ENCODE results near the gene ATP11B. TPM values are rescaled to one million over a fixed set of nuclear protein-coding genes. Genes with fewer than 3 reads are reported as not detected.

ATP11B gene
- total RNA-seq, 1 donor from 2014 or later, result 46.2 TPM

DNA sequence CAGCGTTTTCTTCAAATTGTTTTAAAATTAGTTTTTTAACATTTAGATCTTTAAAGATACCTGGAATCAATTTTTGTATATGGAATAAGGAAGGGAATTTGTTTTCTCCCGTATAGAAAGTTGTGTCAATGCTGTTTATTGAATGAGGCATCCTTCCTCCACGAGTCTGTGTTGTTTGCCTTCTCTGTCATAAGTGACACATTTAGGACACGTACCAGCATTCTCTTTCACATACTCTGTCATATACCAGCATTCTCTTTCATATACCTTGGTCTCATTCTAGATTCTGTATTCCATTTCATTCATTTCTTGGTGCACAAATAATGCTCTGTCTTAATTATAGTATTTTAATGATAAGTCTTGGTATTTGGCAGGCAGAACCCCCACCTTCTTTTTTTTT lies 10.3 kb downstream of the ATP11B start:
- peaks cover 12% of the 10 kb centered on the region for H3K4me1 Mint-ChIP-seq
- H3K27ac Mint-ChIP-seq (ENCODE audit: unreplicated experiment), result no peak overlapping the region
- TF ChIP-seq, protein P1, sequence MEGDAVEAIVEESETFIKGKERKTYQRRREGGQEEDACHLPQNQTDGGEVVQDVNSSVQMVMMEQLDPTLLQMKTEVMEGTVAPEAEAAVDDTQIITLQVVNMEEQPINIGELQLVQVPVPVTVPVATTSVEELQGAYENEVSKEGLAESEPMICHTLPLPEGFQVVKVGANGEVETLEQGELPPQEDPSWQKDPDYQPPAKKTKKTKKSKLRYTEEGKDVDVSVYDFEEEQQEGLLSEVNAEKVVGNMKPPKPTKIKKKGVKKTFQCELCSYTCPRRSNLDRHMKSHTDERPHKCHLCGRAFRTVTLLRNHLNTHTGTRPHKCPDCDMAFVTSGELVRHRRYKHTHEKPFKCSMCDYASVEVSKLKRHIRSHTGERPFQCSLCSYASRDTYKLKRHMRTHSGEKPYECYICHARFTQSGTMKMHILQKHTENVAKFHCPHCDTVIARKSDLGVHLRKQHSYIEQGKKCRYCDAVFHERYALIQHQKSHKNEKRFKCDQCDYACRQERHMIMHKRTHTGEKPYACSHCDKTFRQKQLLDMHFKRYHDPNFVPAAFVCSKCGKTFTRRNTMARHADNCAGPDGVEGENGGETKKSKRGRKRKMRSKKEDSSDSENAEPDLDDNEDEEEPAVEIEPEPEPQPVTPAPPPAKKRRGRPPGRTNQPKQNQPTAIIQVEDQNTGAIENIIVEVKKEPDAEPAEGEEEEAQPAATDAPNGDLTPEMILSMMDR (conservative IDR thresholded peaks at IDR 0.05), result no peak
- DNase-seq (ENCODE audit: low read depth, low spot score), result no peak
- no peak overlapping the region for H3K4me3 Mint-ChIP-seq
- no peaks in the 10 kb centered on the region for H3K27me3 Mint-ChIP-seq (ENCODE audit: low read depth)
- no peaks in the 10 kb centered on the region for H3K9me3 Mint-ChIP-seq
- no peaks in the 10 kb centered on the region for H3K36me3 Mint-ChIP-seq (ENCODE audit: low read depth)

- DNase-seq (ENCODE audit: low read depth, low spot score), result no peak
- Mint-ChIP-seq H3K9me3 (no peaks in the 10 kb centered on the region), H3K36me3 (ENCODE audit: low read depth) (no peaks in the 10 kb centered on the region), H3K4me3 (no peak overlapping the region), H3K27ac (ENCODE audit: unreplicated experiment) (no peak overlapping the region), H3K27me3 (ENCODE audit: low read depth) (no peaks in the 10 kb centered on the region), H3K4me1 (peaks cover 11% of the 10 kb centered on the region)
- TF ChIP-seq, protein P1 (conservative IDR thresholded peaks at IDR 0.05), result no peak
Observed at GRCh38 chr3:182807061-182807460, 13.8 kb downstream of the ATP11B start.

DNA sequence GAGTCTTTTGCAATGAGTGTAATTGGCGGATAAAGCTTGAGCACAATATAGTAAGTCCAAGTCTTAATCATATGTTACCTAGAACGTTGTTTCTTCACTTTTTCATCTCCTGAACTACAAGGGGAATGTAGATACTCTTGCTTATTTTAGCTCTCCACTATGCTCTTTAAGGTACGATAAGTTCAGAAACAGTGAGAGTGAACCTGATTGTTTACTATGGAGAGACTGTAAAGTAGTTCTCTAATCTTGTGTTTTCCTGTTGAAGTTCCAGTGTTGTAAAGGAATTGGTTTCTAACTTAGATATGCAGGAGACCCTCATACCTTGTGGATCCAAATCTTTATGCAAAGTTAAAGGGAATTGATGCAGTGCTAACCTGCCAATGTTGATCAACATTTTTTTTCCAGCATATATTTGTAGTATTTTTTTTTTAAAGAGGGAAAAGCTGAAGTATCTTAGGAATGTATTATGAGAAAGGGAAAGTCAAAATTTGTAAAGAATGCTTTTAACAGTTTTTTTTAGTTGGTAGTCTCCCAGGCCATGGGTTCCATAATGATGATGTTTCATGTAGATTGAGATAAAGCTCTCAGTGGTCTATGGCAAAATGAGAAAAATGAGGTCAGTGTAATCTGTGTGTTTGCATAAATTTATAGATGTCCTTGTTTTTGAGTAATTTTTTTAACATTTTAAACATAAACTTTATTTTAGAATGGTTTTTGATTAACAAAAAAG lies 14.9 kb downstream of the ATP11B start:
- Mint-ChIP-seq H3K36me3 (ENCODE audit: low read depth) (no peaks in the 10 kb centered on the region), H3K9me3 (no peaks in the 10 kb centered on the region), H3K4me1 (peaks cover under 1% of the 10 kb centered on the region), H3K4me3 (no peak overlapping the region), H3K27ac (ENCODE audit: unreplicated experiment) (no peak overlapping the region), H3K27me3 (ENCODE audit: low read depth) (no peaks in the 10 kb centered on the region)
- no peak for DNase-seq (ENCODE audit: low read depth, low spot score)
- TF ChIP-seq, protein P1 (conservative IDR thresholded peaks at IDR 0.05), result no peak

DNA sequence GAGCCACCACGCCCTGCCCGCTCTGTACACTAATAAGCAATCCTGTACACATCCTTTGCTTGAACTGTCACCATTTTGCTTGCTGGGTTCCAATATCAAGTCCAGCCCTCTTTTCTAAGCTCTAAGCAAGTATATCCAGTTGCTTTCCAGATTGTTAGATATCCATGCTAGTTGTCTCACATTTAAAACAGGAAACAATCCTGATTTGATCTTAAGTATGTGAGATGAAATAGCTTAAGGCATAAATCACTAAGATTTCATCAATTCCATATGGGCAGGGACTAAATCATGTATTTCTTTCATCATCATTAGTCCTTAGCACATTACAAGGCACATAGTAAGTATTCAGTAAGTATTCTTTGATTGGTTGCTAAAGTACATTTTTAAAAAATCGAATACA lies 16.2 kb downstream of the ATP11B start:
- TF ChIP-seq, protein P1 (conservative IDR thresholded peaks at IDR 0.05), result no peak
- Mint-ChIP-seq H3K27me3 (ENCODE audit: low read depth) (no peaks in the 10 kb centered on the region), H3K4me3 (no peak overlapping the region), H3K9me3 (no peaks in the 10 kb centered on the region), H3K27ac (ENCODE audit: unreplicated experiment) (no peak overlapping the region), H3K36me3 (ENCODE audit: low read depth) (no peaks in the 10 kb centered on the region), H3K4me1 (peaks cover 2% of the 10 kb centered on the region)
- no peak for DNase-seq (ENCODE audit: low read depth, low spot score)

DNA sequence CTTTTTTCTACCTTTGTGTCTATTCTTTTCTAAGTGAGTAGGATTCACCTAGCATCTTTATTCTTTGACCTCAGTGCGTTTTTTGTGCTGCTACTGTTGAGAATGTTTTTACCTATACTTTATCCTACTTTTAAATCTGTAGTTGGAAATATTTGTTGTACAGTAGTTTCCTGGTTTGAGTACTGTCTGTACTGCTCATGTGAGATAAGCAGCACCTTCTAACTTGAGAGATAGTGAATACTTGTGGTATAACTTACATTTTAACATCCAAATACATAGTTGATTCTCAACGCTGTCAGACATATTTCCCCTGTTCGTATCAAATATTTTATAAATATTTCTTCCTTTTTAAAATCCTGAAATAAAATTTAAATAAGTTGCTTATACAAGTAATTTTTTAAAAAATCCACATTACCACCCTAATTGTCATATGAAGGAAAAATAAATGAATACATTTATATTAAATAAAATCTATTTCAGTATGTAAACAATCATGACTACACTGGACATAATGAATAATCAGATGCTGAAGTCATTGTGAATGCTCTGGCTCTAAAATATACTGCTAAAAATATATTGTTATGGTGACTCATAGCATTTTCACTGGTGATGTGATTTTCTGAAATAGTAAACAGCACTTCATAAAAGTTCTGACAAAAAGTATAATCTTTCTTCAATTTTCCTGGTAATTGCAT lies 17.4 kb downstream of the ATP11B start:
- no peak overlapping the region for H3K27ac Mint-ChIP-seq (ENCODE audit: unreplicated experiment)
- TF ChIP-seq, protein P1 (conservative IDR thresholded peaks at IDR 0.05), result no peak
- H3K9me3 Mint-ChIP-seq, result no peaks in the 10 kb centered on the region
- no peak overlapping the region for H3K4me3 Mint-ChIP-seq
- DNase-seq (ENCODE audit: low read depth, low spot score), result no peak
- H3K27me3 Mint-ChIP-seq (ENCODE audit: low read depth), result no peaks in the 10 kb centered on the region
- H3K4me1 Mint-ChIP-seq, result peaks cover 7% of the 10 kb centered on the region
- H3K36me3 Mint-ChIP-seq (ENCODE audit: low read depth), result no peaks in the 10 kb centered on the region

All from neural crest cell (in vitro differentiated cells).